ENCODE results near the gene MPHOSPH9. TPM values are rescaled to one million over a fixed set of nuclear protein-coding genes. Genes with fewer than 3 reads are reported as not detected.

MPHOSPH9 gene
- total RNA-seq, 1 experiment from 2014 or later, result 47.5 TPM

DNA sequence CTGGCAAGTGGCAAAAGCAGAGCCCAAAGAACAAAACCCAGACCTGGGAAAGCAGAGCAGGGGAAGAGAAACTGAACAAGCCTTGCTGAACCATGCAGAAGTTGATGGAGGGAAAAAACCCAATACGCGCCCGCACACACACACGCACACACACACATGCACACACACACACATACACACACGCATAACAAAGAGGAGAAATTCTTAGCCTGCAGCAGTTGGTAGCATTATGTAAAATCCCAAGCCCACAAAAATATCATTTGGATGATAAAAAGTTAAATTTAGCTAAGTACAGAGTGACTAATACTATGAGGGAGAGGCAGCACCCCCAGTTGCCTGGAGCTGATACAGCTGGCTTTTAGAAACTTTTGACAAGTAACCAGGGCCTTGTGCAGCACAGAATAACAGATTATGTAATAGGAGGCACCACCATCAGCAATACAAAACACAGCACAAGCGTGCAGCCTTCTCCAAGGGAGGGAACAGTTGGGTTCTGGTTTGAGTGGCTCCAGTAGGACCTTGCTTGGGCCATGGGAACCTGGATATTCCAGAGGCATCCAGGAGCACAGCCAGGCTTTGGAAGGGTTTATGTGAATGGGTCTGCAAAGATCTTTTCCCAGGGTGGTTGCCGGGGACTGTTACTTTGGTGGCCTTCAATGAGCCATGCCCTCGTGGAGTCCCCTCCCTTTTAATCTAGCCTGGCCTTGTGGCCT, 117.4 kb downstream of the MPHOSPH9 start (continued):
- TF ChIP-seq, protein P1, sequence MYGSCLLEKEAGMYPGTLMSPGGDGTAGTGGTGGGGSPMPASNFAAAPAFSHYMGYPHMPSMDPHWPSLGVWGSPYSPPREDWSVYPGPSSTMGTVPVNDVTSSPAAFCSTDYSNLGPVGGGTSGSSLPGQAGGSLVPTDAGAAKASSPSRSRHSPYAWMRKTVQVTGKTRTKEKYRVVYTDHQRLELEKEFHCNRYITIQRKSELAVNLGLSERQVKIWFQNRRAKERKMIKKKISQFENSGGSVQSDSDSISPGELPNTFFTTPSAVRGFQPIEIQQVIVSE (CRISPR knock-in tag; IDR thresholded peaks at IDR 0.05; ENCODE audit: borderline replicate concordance), result no peak
- no peak for TF ChIP-seq FOXK1 (CRISPR knock-in tag; IDR thresholded peaks at IDR 0.05)
- no peak for TF ChIP-seq ATF6 (CRISPR knock-in tag; IDR thresholded peaks at IDR 0.05)
- no peak for TF ChIP-seq FOXJ3 (CRISPR knock-in tag; IDR thresholded peaks at IDR 0.05; ENCODE audit: borderline replicate concordance)
- no peak for TF ChIP-seq GABPB1 (CRISPR knock-in tag; IDR thresholded peaks at IDR 0.05)
- TF ChIP-seq ZNF512 (CRISPR knock-in tag; IDR thresholded peaks at IDR 0.05; ENCODE audit: borderline replicate concordance), result no peak
- TF ChIP-seq CREB1 (CRISPR knock-in tag; IDR thresholded peaks at IDR 0.05), result no peak
- TF ChIP-seq FOXP1 (CRISPR knock-in tag; IDR thresholded peaks at IDR 0.05; ENCODE audit: borderline replicate concordance), result no peak
- no peak for TF ChIP-seq NFE2L1 (CRISPR knock-in tag; IDR thresholded peaks at IDR 0.05)
- TF ChIP-seq MYBL2 (CRISPR knock-in tag; IDR thresholded peaks at IDR 0.05), result no peak

GRCh38 chr12:123114304-123115083, 118.4 kb downstream of the MPHOSPH9 start:
- no peak overlapping the region for H3K4me3 Mint-ChIP-seq
- H3K36me3 Mint-ChIP-seq, result no peaks in the 10 kb centered on the region
- ATAC-seq (no peak), DNase-seq (ENCODE audit: low spot score) (no peak)
- H3K4me1 Mint-ChIP-seq, result 0 out of 2 replicates have a peak, but pooled peaks cover 5% of the 10 kb centered on the region
- H3K9me3 Mint-ChIP-seq, result no peaks in the 10 kb centered on the region
- POLR2A ChIA-PET, result no interaction called here
- no peak for TF ChIP-seq ZNF121 (CRISPR knock-in tag; IDR thresholded peaks at IDR 0.05)
- no peak for TF ChIP-seq OVOL2 (CRISPR knock-in tag; IDR thresholded peaks at IDR 0.05; ENCODE audit: borderline replicate concordance)
- TF ChIP-seq, protein P2, sequence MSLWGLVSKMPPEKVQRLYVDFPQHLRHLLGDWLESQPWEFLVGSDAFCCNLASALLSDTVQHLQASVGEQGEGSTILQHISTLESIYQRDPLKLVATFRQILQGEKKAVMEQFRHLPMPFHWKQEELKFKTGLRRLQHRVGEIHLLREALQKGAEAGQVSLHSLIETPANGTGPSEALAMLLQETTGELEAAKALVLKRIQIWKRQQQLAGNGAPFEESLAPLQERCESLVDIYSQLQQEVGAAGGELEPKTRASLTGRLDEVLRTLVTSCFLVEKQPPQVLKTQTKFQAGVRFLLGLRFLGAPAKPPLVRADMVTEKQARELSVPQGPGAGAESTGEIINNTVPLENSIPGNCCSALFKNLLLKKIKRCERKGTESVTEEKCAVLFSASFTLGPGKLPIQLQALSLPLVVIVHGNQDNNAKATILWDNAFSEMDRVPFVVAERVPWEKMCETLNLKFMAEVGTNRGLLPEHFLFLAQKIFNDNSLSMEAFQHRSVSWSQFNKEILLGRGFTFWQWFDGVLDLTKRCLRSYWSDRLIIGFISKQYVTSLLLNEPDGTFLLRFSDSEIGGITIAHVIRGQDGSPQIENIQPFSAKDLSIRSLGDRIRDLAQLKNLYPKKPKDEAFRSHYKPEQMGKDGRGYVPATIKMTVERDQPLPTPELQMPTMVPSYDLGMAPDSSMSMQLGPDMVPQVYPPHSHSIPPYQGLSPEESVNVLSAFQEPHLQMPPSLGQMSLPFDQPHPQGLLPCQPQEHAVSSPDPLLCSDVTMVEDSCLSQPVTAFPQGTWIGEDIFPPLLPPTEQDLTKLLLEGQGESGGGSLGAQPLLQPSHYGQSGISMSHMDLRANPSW (CRISPR knock-in tag; conservative IDR thresholded peaks at IDR 0.05; ENCODE audit: low read depth), result no peak
- TF ChIP-seq TEAD4 (CRISPR knock-in tag; IDR thresholded peaks at IDR 0.05), result no peak
- no peak for TF ChIP-seq ATF3 (CRISPR knock-in tag; conservative IDR thresholded peaks at IDR 0.05)
- no peak for TF ChIP-seq E2F5 (CRISPR knock-in tag; IDR thresholded peaks at IDR 0.05)
- no peak for TF ChIP-seq ZNF423 (CRISPR knock-in tag; IDR thresholded peaks at IDR 0.05)
- no peak for TF ChIP-seq MAX (CRISPR knock-in tag; IDR thresholded peaks at IDR 0.05)
- no peak for TF ChIP-seq EMX1 (CRISPR knock-in tag; IDR thresholded peaks at IDR 0.05)
- TF ChIP-seq TCF7 (CRISPR knock-in tag; IDR thresholded peaks at IDR 0.05; ENCODE audit: low read depth), result no peak
- TF ChIP-seq ESRRA (CRISPR knock-in tag; IDR thresholded peaks at IDR 0.05; ENCODE audit: borderline replicate concordance), result no peak
- TF ChIP-seq ERG (CRISPR knock-in tag; IDR thresholded peaks at IDR 0.05), result no peak
- no peak for TF ChIP-seq GRHL2 (CRISPR knock-in tag; IDR thresholded peaks at IDR 0.05; ENCODE audit: insufficient replicate concordance, severe bottlenecking)
- no peak for TF ChIP-seq ZBTB21 (CRISPR knock-in tag; IDR thresholded peaks at IDR 0.05; ENCODE audit: borderline replicate concordance)
- no peak for TF ChIP-seq TP53 (CRISPR knock-in tag; IDR thresholded peaks at IDR 0.05)
- CTCF ChIA-PET, result interaction anchor here (1.3 kb wide), 1 partner anchor 37 kb away, joined by 3 read pairs; no protein-coding TSS in a partner anchor
- no peaks in the 10 kb centered on the region for H3K27me3 Mint-ChIP-seq (ENCODE audit: low read depth)
- no peak overlapping the region for H3K27ac Mint-ChIP-seq
